GM18502 (cell line): ENCODE measurements around the gene KRTAP5-4.
"Not testable (repeated sequence)": the region's sequence is repeated elsewhere in the genome, so short reads cannot be mapped to it uniquely, and the experiment has no call there.

Experiments used
- ATAC-seq: cut with Tn5 transposase; IDR thresholded peaks from one replicate; pipeline ENCODE4 v1.9.1; 2021; ENCODE audit warnings: mild to moderate bottlenecking; ENCODE audit not compliant: unreplicated experiment, poor library complexity

Gene KRTAP5-4

DNA sequence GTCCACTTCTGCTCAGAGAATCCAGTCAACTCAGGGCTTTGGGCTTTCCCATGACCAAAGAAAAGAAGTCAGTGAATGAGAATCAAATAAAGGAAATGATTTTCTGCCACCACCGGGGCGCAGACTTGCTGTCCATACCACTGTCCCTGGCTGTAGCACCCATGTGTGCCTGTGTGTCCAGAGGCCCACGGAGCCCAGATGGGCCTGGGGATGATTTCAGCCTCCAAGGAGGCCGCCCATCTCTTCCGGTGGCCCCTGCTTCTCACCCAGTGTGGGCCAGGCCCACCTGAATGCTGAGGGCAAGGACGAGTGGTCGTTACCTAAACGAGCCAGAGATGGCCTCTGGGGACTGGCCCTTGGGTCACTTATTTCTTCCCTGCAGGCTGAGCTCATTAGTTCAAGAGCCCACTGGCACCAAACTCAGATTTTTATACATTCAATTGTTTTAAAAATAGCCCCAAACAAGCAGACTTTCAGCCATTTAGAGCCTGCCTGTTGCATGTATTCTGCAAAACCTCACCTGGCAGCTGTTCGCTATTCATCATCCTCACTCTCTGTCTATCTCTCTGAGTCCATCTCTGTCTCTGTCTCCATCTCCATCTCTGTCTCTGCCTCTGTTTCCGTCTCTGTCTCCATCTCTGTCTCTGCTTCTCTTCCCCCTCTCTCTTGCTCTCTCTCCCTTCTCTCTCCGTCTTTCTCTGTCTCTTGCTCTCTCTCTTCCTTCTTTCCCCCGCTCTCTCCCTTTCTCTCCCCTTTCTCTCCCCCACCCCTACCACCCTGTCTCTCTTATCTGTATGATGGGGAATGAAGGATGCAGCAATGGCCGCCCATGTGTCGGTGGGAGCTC, 31.8 kb upstream of the KRTAP5-4 start:
- no peak for ATAC-seq

DNA sequence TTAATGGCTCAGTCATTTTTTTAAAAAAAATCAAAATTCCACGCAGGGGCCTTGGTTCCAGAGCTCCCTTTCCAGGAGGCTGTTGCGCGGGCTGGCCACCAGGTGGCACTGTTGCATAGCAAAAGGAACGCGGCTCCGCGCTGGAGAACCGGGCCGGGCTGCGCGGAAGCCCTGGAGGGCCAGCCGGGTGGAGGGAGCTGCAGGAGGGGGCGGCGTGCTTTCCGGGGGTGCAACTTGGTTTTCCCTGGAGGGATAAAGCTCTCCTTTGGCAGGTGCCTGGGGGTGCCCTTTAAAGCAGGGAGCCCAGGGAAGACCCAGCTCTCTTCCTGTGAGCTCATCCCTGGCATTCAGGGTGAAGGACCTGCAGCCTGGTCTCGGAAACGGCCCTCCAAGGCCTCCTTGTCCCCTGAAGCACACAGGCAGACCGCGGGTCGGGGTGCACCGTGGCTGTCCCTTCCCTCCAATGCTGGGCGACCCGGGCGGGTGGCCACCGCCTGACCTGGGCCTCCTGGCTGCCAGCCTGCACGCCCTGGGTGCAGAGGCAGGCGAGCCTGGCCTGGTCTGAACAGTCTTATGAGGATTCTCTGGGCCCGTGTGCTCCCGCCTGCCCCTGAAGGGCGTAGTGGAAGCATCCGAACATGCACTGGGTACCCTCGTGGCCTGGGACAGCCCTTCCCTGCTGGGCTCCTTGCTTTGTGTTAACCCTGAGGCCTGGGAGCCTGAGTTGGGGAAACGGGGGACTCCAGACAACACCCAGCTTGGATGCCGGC, 31.0 kb upstream of the KRTAP5-4 start:
- ATAC-seq = no peak

DNA sequence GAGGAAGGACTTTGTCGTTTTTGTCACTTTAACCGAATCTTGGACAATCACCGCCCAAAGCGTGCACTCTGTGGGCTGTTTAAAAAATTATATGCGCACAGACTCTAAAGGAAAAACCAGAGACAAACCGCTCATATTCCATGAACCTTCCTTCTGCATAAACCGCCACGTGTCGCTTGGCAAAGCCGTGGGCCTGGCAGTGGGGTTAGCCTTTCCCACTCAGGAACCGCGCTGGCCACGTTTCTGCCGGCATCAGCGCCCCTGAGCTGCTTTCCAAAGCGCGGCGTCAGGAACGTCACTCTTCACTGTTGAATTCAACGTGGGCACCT, 30.5 kb upstream of the KRTAP5-4 start:
- no peak for ATAC-seq

DNA sequence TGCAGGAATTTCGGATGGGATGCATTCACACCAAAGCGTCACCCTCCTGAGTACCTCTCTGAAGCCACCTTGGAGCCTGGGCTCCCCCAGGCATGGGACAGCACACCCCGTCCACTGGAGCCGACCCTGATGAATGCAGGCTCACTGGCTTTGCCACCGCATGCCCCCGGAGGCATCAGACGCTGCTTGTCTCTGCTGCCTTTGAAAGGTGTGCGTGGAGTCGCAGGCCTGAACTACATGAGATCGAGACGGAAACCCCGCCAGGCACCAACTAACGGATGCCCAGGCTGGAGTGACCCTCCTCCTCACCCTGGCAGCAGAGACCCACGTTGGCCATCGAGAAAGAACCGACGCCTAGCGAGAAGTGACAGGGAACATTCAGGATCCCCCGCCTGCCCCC, 30.1 kb upstream of the KRTAP5-4 start:
- no peak for ATAC-seq

DNA sequence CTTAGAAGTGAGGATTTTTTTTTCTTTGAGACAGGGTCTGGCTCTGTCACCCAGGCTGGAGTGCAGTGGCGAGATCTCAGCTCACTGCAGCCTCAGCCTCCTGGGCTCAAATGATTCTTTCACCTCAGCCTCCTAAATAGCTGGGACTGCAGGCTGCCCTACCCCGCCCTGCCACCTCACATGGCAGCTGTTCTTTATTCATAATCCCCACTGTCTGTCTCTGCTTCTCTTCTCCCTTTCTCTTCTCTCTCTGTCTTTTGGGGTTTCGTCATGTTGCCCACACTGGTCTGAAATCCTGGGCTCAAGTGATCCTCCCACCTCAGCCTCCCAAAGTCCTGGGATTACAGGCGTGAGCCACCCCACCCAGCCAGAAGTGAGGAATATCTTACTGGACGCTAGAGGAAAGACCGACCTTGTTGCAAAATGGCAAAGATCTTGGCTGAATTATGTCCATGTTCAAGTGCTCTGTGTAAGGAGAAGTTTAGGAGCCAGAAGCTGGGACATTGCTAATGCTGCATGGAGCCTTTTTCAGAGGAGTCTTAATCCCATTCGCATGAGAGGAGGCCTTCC, 29.6 kb upstream of the KRTAP5-4 start:
- ATAC-seq = no peak

DNA sequence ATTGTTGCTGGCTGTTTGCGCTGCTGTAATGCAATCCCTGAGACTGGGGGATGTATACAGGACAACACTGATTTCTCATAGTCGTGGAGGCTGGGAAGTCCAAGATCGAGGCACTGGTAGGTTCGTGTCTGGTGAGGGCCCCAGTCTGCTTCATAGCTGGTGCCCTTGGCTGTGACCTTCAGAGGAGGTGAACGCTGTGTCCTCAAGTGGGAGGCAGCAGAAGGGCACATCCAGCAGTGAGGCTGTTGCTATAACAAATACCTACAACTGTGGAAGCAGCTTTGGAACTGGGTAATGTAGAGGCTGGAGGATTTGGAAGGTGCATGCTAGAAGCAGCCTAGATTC, 29.0 kb upstream of the KRTAP5-4 start:
- ATAC-seq = no peak

DNA sequence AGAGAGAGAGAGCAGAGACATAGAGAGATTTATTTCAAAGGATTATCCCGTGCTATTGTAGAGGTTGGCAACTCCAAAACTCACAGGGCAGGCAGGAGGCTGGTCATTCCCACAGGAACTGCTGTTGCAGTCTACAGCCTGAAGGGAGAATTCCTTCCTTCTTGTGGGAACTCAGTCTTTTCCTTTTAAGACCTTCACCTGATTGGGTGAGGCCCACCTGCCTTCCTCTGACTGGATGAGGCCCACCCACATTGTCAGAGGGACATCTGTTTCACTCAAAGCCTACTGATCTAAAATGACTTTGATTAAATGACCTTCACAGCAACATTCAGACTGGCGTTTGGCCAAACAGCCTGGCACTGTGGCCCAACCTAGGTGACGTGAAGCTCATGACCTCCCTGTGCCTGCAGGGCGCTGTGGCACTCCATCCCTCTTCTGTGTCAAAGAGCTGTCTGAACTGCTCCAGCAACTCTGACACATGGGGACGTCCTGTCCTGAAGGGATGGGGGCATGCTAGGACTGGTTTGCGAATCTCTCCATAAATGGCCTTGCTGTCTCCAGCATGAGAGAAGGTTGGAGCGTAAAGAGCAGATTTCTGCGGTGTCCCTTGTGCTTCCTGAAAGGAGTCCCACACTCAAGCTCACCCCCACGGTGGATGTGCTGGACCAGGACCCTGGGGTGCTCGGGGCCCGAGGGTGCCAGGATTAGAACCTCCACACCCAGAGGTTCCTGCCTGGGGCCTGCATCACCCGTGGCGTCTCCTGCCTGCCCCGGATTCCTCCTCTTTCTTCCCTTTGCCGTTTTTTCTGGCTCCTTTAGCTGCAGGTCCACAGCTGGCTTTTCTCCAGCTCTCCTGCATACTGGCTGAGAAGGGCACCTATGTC, 28.3 kb upstream of the KRTAP5-4 start:
- ATAC-seq = no peak

DNA sequence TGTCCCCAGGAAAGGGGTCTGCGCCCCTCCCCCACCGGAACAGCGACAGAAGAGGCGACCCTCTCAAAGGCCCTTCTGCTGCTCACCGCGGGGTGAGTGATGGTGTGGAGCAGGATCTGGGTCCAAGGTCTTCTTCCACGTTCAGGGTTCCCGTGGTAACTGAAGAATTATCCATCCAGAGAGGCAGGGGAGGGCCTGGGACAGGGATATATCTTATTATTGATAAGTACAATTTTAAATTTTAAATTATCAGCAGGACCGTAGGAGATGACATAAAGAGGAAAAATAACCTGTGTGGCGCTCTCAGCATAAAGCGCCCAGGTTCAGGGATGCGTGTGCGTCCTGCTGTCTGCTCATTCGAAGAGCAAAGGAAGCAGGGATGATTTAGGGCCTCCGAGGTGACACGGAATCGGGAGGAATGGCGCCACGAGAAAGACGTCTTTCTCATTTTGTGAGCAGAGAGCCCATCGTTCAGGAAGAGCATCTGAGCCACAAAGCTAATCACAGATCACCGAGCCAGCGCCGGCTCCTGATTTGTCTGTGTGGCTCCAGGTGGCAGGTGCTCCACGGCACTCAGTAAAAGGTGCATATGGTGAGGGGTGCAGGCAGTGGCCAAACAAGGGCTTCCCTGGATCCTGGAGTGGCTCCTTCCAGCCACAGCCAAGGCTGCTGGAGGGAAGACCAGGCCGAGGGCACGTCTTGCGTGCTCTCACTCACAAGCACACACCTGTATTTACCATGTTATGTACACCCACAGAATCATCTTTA, 26.9 kb upstream of the KRTAP5-4 start:
- ATAC-seq = no peak

DNA sequence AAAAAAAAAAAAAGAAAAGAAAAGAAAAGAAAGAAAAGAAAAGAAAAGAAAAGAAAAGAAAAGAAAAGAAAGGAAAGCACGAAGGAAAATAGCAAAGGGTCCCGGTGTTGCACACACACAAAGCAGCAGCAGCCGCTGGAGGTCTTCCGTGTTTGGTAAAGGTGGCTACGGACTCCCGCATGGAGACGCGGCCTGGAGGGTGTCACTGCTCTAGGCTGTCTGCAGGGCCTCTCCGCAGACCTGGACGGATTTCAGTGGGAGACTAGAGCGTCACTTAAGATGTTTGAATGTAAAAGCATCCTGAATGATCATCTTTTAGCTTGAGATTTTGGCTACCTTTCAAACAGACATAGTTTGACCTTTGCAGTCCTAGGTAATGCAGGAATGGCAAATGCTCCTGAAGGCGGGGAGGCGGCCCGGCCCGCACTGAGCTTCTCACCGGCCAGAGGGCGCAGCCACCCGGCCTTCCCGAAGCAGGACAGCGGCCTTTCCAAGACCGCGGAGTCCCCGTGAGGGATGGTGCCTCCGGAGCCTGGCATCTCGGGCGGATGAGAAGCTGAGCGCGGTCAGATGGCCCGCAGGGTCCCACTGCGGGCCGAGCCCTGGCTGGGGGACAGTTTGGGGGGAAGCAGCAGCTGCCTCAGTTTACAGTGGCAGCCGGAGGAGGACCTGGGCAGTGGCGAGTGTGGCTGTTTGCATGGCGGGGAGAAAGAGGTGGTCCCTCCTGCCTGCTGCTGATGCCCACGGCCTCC, 26.1 kb upstream of the KRTAP5-4 start:
- no peak for ATAC-seq

DNA sequence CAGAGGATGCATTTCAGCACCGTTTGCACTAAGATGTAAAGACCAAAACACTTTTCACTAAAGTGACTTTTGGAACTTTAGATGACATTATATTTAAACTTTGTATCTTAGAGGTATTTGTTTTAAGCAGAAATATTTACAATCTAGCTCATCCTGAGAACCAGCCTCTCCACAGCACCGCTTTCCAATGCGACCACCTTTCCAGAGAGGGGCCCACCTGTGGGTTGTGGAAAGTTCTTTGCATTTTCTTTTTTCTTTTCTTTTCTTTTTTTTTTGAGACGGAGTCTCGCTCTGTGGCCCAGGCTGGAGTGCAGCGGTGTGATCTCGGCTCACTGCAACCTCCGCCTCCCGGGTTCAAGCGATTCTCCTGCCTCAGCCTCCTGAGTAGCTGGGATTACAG, 24.6 kb upstream of the KRTAP5-4 start:
- ATAC-seq = not testable (repeated sequence)

DNA sequence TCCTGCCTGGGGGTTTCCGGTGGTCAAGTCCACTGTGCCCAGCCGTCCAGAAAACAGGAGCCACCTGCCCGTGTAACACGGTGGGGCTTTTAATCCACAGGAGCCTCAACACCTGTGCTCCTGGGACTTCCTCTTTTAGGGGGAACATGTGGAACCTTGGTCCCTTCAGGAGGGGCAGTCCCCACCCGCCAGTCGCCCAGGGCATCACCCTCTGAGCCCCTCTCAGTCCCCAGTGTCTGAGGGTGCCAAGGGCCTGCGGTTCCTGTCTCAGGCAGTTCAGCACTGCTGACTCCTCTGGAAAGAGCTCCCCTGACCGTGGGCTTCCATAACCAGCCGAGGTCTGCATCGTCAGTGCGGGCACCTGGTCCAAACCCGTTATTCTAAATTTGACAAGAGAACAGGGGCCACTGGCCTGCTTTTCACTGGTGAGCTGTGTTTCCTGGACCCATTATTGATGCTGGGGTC, 23.5 kb upstream of the KRTAP5-4 start:
- no peak for ATAC-seq

DNA sequence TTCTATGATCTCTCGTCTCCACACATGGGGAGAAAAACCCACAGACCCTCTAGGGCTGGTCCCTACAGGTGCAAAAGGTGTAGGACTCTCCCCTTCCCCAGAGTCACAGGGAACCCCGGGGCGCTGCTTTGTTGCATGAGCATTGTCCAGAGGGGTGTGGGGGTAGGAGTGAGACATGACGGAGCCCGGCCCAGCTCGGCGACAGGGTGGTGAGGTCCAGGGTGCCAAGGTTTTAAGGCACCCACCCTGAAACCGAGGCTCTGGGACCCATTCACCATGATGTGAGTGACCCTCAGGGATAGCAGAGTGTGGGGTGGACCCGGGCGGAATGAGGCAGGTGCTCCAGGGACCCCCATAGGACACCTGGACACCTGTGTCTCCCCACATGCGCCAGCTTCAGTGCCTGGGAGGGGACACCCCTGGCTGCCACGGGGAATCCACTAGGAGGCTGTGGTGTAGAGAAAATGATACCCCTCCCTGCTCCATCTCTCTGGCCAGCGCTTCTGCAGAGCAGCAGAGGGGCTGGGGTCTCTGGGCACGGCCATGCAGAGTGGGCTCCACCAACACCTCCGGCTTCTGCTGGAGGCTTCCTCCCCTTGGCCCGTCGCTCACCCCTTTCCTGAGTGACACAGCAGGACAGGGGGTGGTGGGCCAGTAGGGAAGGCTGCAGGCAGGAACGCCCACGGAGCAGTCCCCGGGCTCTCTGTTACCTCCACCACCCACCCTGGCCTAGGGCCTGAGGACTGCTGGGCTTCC, 22.8 kb upstream of the KRTAP5-4 start:
- no peak for ATAC-seq

DNA sequence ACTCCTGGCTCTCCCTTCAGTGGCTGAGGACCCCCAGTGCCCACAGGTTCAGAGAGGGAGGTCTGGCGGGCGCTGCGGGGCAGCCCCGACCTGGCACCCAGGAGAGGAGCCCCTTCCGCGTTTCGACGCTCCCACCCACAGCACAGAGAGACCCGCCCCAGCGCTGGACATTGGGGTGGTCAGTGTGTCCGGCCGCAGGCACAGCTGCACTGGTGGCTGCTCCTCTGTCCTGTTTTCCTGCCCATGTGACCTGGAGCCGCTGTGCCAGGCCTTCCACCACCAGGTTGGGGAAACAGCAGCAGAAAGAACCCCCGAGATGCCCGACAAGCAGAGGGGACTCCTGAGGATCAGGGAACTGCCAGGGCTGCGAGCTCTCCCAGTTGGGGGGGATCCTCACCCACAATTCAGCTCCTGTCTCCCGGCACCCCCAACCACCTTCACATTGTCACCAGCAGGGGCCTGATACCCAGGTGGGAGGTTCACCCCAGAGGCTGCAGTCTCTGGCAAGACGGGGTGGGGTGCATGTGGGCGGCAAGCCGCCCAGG, 21.3 kb upstream of the KRTAP5-4 start:
- no peak for ATAC-seq

DNA sequence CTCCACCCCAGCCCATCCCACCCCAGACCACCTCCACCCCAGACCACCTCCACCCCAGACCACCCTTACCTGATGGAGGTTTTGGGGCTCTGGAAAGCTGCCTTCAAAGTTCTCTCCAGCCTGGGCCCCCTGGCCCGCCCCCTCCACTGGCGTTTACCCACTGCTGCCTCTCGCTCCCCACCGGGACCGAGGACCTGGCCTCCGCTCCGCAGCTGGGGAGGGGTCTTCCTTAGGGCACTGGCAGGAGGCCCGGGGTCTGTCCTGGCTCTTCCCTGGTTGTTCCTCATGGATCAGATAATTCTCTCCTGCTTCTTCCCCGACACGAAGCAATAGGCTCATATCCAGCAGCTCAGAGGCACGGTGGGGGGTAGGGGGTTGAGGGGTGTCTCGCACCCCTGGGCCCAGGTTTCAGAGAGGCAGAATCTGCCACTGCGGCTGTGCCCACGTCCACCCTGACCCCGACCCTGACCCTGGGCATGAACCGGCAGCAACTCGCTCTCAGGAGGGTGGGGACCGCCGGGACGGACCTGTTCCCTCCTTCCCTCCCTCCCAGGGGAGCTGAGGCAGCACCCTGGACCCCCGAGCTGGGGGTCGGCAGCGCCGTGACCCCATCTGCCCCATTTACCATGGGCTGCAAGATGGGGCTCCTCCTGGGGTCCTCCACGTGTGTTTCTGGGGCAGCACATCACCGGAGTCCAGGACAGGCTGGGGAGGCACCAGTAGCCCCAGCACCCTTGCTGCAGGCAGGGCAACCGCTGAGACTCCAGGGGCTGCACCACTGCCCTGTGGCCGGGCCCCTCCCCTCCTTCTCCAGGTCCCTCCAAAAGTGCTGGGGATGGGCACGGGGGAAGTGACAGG, 20.6 kb upstream of the KRTAP5-4 start:
- ATAC-seq = no peak

DNA sequence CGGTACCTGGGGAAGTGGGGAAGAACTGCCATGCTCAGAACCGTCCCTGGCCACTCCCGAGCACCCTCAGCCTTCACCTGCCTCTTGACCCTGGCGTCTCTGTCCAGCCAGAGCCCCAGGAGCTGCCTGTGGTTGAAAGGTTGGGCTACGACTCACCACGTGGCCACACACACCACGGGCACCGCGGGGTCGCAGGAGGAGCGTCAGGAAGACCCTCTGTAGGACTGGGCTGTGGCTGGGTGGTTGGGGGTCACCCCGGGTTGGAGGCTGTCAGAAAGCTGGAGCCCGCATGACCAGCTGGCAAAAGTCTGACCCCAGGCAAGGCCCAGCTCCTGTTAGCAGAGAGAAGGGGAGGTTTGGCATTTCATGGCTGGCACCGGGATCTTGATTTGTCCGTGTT, 19.2 kb upstream of the KRTAP5-4 start:
- ATAC-seq = no peak

DNA sequence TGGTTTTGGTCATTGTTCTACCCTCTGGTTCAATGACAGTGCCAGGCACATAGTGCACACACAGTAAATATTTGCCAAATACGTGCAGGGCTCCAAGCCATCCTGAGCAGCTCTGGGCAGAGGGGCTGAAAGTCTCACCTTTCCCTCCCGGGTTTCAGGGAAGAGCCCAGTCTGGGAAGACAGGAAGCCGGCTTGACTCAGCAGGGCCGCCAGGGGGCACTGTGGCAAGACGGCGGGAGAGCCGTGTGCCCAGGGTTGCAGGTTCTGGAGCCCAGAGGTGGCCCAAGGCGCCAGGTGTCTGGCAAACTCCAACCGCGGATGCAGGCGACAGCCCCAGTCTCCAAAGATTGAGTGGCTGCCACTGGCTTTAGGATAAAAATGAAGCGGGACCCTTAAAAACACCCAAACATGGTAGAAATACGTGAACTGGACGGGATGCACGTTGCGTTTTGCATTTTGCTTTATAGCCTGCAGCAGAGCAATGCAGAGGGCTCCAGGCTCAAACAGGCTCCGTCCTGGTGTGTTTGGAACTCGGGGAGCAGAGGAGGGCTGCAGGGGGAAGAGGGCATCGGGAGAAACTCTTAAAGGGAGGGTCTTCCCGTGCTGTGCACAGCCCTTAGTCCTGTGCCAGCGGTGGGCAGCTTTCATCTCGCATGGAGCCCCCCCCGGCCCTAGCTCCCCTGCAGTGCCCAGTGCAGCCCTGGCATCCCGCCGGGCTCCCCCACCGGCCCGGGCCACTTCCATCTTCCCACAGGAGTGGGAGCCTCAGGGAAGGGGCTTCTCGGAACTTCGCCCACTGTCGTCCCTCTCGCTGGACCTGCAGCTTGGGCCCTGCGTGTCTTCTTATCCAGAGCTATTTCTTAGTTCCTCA, 18.4 kb upstream of the KRTAP5-4 start:
- ATAC-seq = no peak
